Esophagus muscularis mucosa (tissue), 4 donors: ENCODE results near the gene EPHA2. TPM values are rescaled to one million over a fixed set of nuclear protein-coding genes. Genes with fewer than 3 reads are reported as not detected.

Source experiments
- DNase-seq: peaks from one replicate; pipeline ENCODE4 v3.0.0-alpha.2; 2017; ENCODE audit errors: extremely low spot score
- H3K27ac ChIP-seq, 4 donors: fragments of 200-600 bp; sonication (generic); replicated peaks in 1 of 4; 1 replicate in 3 of 4; 2 replicates in 1 of 4; pipeline ENCODE4 v1.5.1; 2016 to 2019; ENCODE audit warnings: mild to moderate bottlenecking in 1 of 4
- H3K27me3 ChIP-seq, 4 donors: fragments of 200-600 bp; sonication (generic); one replicate each; pipeline versions ENCODE4 v1.5.1 to v1.6.0; 2016 to 2019
- H3K36me3 ChIP-seq, 4 donors: fragments of 200-600 bp; sonication (generic); one replicate each; pipeline ENCODE4 v1.5.1; 2016 to 2019
- H3K4me1 ChIP-seq, 4 donors: fragments of 200-600 bp; sonication (generic); one replicate each; pipeline ENCODE4 v1.5.1; 2016 to 2019
- H3K4me3 ChIP-seq, 4 donors: fragments of 200-600 bp; sonication (generic); 1 replicate in 2 of 4; 2 replicates in 2 of 4; pipeline ENCODE4 v1.5.1; 2016 to 2019; ENCODE audit warnings: mild to moderate bottlenecking in 4 of 4, moderate library complexity in 1 of 4
- H3K9me3 ChIP-seq, 4 donors: fragments of 200-600 bp; sonication (generic); 1 replicate in 3 of 4; 2 replicates in 1 of 4; pipeline ENCODE4 v1.5.1; 2016 to 2019
- CTCF ChIP-seq, 3 experiments: fragments of 200-600 bp in 2 of 3; fragments of 450-650 bp in 1 of 3; sonication (generic) in 2 of 3; IDR thresholded peaks; one replicate each; pipeline ENCODE4 v1.5.1; 2017 to 2019; ENCODE audit warnings: antibody characterized with exemption in 3 of 3, mild to moderate bottlenecking in 2 of 3, moderate library complexity in 1 of 3
- EP300 ChIP-seq: sonication (generic); formaldehyde crosslinking; IDR thresholded peaks from one replicate; pipeline ENCODE4 v1.6.1; 2017; ENCODE audit warnings: antibody characterized with exemption
- POLR2A ChIP-seq: fragments of 450-650 bp; IDR thresholded peaks from one replicate; pipeline ENCODE4 v1.6.1; 2017; ENCODE audit warnings: antibody characterized with exemption, moderate library complexity, mild to moderate bottlenecking, low read depth
- POLR2AphosphoS5 ChIP-seq, 2 donors: sonication (generic); formaldehyde crosslinking; IDR thresholded peaks; one replicate each; pipeline ENCODE4 v1.6.1; 2017; ENCODE audit warnings: antibody characterized with exemption in 2 of 2
- WGBS: methylation state at CpG from one replicate; pipeline ENCODE4 v1.1.5; 2018; 5-methylcytosine and 5-hydroxymethylcytosine counted together
- intact Hi-C: fragments of 100-400 bp; cut with DNase I; formaldehyde crosslinking; loops from one replicate; pipeline ENCODE4 v1.15.1; 2023
- total RNA-seq, 4 donors: library from RNA; depleted of rRNA; stranded (reverse); fragments of >200 nt; gene quantifications; one replicate each; pipeline versions ENCODE4 v1.1.0 to v1.2.1, GENCODE V29; 2016

The EPHA2 gene
- total RNA-seq, 4 donors from 2014 or later, result 5.8 to 15.7 (median 11.3) TPM

- no peaks in the 10 kb centered on the region for H3K27me3 ChIP-seq
- no peak for DNase-seq
- no peaks in the 10 kb centered on the region for H3K36me3 ChIP-seq
- intact Hi-C loops, result no loop called here
- no peak overlapping the region for H3K4me3 ChIP-seq
- 73% methylated on average over 1 of the region's 1 CpG for WGBS
- H3K9me3 ChIP-seq, result no peaks in the 10 kb centered on the region
- no peak overlapping the region for H3K27ac ChIP-seq
- H3K4me1 ChIP-seq, result peaks cover 7 to 22% (median 17%) of the 10 kb centered on the region in 4 donors
- no peak for TF ChIP-seq EP300
- no peak for TF ChIP-seq POLR2A
- no peak for TF ChIP-seq POLR2AphosphoS5 (IDR thresholded peaks at IDR 0.05)
- TF ChIP-seq CTCF (IDR thresholded peaks at IDR 0.05), result no peak
Measured at GRCh38 chr1:16191309-16191708, 35.4 kb upstream of the EPHA2 start.

- peaks cover 7 to 22% (median 18%) of the 10 kb centered on the region in 4 donors for H3K4me1 ChIP-seq
- H3K27me3 ChIP-seq, result no peaks in the 10 kb centered on the region
- intact Hi-C loops, result no loop called here
- DNase-seq, result no peak
- H3K4me3 ChIP-seq, result no peak overlapping the region
- H3K9me3 ChIP-seq, result no peaks in the 10 kb centered on the region
- WGBS, result 65% methylated on average over 8 of the region's 9 CpGs
- no peaks in the 10 kb centered on the region for H3K36me3 ChIP-seq
- no peak for TF ChIP-seq POLR2A
- no peak for TF ChIP-seq EP300
- TF ChIP-seq CTCF (IDR thresholded peaks at IDR 0.05), result no peak
- TF ChIP-seq POLR2AphosphoS5 (IDR thresholded peaks at IDR 0.05), result no peak
- H3K27ac ChIP-seq, result no peak overlapping the region
Measured at GRCh38 chr1:16189921-16190621, 34.2 kb upstream of the EPHA2 start.

- no peaks in the 10 kb centered on the region for H3K27me3 ChIP-seq
- H3K4me1 ChIP-seq, result peaks cover 7 to 27% (median 21%) of the 10 kb centered on the region in 4 donors
- H3K36me3 ChIP-seq, result no peaks in the 10 kb centered on the region
- intact Hi-C loops, result no loop called here
- no peaks in the 10 kb centered on the region for H3K9me3 ChIP-seq
- H3K4me3 ChIP-seq, result no peak overlapping the region
- H3K27ac ChIP-seq, result peak overlapping the region in 1 of 4 donors; percentile 1
- DNase-seq, result no peak
- TF ChIP-seq EP300 (no peak), POLR2AphosphoS5 (IDR thresholded peaks at IDR 0.05) (no peak), POLR2A (no peak)
- WGBS, result 56% methylated on average over 6 of the region's 6 CpGs
Measured at GRCh38 chr1:16189003-16189402, 33.1 kb upstream of the EPHA2 start.

GRCh38 chr1:16187748-16188401 lies 32.0 kb upstream of the EPHA2 start:
- Histone ChIP-seq H3K4me3 (no peak overlapping the region), H3K27ac (no peak overlapping the region), H3K9me3 (no peaks in the 10 kb centered on the region), H3K27me3 (no peaks in the 10 kb centered on the region), H3K36me3 (no peaks in the 10 kb centered on the region), H3K4me1 (peaks cover 8 to 33% (median 25%) of the 10 kb centered on the region in 4 donors)
- intact Hi-C loops, result loop anchor here (1.0 kb wide), 1 partner anchor 109 kb away; no protein-coding TSS in a partner anchor
- no peak for DNase-seq
- WGBS, result 40% methylated on average over 9 of the region's 15 CpGs
- TF ChIP-seq CTCF (IDR thresholded peaks at IDR 0.05), result peak; percentile 98 to 99 (median 98)
- TF ChIP-seq EP300, result no peak
- no peak for TF ChIP-seq POLR2A
- peak in 1 of 2 donors; percentile 49 for TF ChIP-seq POLR2AphosphoS5 (IDR thresholded peaks at IDR 0.05)

GRCh38 chr1:16186655-16187235 lies 30.9 kb upstream of the EPHA2 start:
- Histone ChIP-seq H3K36me3 (no peaks in the 10 kb centered on the region), H3K27me3 (no peaks in the 10 kb centered on the region), H3K27ac (no peak overlapping the region), H3K4me3 (no peak overlapping the region), H3K9me3 (no peaks in the 10 kb centered on the region), H3K4me1 (peaks cover 20 to 43% (median 36%) of the 10 kb centered on the region in 4 donors)
- intact Hi-C loops, result loop anchor here (1.0 kb wide), 1 partner anchor 107 kb away; no protein-coding TSS in a partner anchor
- WGBS, result 90% methylated on average over 5 of the region's 9 CpGs
- TF ChIP-seq EP300 (no peak), POLR2A (no peak), CTCF (IDR thresholded peaks at IDR 0.05) (no peak), POLR2AphosphoS5 (IDR thresholded peaks at IDR 0.05) (no peak)
- no peak for DNase-seq
